Fibroblast of skin of right quadriceps (primary cell): ENCODE measurements around the gene SPTBN2.
"Not testable (repeated sequence)": the region's sequence is repeated elsewhere in the genome, so short reads cannot be mapped to it uniquely, and the experiment has no call there.

Experiments used
- DNase-seq: peaks from one replicate; pipeline ENCODE4 v3.0.0-alpha.2; 2013

SPTBN2 gene

DNA sequence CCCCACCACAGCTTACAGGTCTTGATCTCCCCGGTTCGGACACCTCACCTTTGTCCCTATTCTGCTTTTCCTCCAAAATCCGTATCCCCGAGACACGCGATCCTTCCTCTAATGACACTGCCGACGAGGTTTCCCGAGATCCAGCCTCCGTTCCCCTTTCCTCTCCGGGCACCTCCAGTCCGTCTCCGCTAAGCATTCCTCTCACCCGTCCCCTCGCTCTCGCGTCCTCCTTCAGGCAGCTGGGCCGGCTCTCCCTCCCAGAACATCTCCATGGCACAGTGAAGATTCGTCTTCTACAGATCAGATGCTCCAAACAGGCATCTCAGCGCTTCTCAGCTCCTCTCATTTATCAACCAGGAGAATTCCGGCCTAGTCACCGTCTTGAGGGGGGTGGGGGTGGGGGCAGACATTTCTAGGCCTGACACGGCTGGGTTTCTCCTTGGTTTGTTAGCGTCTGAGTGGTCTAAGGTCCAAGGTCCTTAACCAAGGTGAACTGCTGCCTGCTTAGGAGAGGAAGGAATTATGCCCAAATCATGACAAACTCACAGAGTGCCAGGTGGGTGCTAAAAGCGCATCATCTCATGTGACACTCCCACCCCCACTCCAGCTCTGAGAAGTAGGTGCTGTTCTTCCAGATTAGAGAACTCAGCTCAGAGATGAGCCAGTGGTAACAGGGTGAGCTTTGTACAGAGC, at the start of gene SPTBN2:
SPTBN2 (minus strand) TSS at position 524 of the 693 bp plus-strand sequence. CDS start 7,976 bp downstream, outside the sequence.
- DNase-seq = no peak

DNA sequence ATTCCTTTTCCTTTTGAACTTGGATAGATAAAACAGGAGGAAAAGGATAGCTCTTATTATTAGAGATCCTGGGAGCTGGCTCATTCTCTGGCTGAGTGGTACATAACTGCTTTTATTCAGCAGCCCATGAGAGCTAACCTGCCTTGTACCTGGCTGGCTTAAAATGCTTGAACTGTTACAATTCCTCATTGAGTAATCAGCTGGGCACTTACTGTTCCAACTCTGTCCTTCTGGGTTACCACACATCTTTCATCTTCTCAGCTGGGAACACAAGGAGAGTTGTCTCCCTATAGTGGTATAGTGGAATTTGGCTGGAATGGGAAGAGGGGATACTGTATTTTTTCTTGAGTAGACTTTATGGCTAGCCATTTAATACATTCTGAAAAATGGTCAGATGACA, 39.8 kb upstream of the SPTBN2 start:
- no peak for DNase-seq

DNA sequence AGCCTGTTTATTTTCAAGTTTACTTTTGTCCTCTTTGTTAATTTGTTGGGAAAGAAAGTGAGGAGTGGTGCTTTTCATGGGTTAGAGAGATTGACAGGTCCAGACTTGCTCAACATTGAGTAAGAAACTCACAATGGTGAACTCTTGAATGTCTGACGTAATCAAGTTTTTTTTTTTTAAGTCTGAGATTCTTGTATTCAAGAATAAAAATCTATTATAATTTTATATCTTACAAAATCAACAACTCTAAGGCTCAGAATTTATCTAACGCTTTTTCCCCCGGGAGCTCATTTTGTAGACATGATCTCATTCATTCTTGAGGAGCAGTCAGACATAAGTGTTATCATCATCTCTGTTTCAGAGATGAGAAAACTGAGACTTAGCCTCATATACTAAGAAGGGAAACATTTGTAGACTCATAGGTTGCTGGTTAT, 39.1 kb upstream of the SPTBN2 start:
- DNase-seq = peak; percentile 40

DNA sequence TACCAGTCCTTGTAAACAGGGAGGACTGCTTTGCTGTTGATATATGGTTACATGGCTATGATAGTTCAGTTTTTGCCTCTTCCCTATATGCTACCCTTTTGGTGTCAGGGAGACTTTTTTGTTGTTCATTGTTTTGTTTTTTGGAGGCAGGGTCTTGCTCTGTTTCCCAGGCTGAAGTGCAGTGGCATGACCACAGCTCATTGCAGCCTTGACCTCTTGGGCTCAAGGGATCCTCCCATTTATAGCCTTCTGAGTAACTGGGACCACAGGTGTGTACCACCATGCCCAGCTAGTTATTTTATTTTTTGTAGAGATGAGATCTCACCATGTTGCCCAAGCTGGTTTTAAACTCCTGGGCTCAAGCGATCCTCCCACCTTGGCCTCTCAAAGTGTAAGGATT, 38.6 kb upstream of the SPTBN2 start:
- DNase-seq = no peak

GRCh38 chr11:66766681-66767080, 37.7 kb upstream of the SPTBN2 start:
- no peak for DNase-seq

DNA sequence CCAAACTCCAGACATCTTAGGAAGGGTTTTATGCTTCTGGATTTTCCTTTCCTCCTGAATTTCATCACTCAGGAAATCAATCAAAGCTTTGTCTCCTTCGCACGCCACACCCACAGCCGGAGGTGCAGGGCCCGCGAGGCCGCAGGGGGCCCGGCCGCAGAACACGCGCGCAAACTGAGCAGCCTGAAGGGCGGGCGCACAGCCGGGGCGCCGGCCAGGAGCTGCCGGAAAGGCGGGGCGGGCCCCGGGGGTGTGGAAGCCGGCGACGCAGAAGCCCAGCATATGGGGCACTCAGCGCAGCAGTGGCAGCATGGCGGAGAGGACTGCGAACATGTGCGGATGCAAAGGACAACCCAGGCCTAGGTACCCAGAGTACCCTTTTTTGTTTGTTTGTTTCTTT, 33.1 kb upstream of the SPTBN2 start:
- no peak for DNase-seq

DNA sequence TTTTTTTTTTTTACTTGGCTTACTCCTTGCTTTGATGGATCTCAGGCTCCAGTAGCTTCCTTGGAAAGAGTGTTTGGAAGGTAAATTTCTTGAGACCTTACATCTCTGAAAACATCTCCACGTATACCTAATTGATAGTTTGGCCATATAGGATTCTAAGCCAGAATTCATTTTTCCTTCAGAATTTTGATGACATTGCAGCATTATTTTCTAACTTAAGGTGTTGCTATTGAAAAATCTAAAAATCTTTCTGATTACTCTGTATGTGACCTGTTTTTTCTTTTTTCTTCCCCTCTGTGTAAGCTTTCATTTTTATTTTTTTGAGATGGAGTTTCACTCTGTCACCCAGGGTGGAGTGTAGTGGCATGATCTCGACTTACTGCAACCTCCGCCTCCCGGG, 23.1 kb upstream of the SPTBN2 start:
- no peak for DNase-seq

- DNase-seq = no peak
Observed at GRCh38 chr11:66749091-66749490, 20.1 kb upstream of the SPTBN2 start.

GRCh38 chr11:66747480-66747879, 18.5 kb upstream of the SPTBN2 start:
- no peak for DNase-seq

DNA sequence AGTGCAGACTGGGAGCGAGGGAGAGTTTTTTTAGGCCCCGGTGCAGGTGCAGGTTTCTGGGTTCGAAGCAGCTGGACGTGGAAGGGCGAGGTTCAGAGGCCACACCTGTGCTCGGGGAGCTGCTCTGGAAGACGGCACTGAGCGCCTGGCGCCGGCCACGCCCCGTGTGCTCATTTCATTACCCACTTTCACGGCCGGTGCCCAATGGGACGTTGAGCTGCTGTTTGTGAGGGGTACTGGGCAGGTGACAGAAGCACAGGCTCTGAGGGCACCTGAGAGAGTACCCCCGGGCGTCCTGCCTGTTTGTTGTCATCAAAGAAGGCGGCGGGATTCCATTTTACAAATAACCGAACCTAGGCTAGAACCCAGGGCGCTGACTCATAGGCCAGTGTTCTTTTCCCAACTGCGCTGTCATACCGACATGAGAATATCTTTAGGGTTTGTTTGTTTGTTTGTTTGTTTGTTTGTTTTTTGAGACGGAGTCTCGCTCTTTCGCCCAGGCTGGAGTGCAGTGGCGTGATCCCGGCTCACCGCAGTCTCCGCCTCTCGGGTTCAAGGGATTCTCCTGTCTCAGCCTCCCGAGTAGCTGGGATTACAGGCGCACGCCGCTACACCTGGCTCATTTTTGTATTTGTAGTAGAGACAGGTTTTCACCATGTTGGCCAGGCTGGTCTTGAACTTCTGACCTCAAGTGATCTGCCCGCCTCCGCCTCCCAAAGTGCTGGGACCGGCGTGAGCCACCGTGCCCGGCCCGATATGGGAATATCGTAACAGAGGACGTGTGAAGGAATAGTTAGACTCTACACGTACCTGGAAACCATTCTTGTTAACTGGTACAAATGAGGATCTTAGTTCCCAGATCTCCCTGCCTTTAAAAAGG, 16.6 kb upstream of the SPTBN2 start:
- no peak for DNase-seq

- DNase-seq = peak; percentile 71
Observed at GRCh38 chr11:66744485-66745355, 15.7 kb upstream of the SPTBN2 start.

DNA sequence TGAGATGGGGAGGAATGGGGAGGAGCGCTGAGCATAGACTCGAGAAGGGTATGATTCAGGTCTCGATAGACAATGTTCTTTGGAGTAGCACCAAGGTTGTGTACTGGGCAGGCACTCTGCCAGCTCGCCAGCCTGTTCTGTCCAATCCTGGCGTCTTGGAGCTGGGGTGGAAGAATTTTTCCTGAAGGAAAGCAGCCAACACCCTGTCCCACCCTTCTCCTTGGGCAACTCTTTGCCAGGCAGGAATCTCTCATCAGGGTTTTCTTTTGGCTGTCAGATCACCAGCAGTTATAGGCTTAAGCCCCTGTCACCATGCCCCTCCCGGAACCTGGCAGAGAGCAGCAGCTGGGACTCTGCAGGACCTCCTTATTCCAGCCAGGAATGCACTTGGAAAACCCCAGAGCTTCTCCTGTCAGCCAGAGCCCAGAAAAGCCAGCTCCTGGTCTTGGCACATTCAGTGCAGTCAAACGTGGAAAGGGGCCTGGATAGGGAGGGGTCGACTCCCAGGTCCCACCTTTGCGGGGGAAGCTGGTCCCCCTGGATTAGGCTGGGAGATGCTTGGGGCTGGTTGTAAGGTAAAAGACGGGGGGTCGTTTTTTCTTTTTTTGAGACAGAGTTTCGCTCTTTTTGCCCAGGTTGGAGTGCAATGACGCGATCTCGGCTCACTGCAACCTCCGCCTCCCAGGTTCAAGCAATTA, 14.4 kb upstream of the SPTBN2 start:
- DNase-seq = no peak

DNA sequence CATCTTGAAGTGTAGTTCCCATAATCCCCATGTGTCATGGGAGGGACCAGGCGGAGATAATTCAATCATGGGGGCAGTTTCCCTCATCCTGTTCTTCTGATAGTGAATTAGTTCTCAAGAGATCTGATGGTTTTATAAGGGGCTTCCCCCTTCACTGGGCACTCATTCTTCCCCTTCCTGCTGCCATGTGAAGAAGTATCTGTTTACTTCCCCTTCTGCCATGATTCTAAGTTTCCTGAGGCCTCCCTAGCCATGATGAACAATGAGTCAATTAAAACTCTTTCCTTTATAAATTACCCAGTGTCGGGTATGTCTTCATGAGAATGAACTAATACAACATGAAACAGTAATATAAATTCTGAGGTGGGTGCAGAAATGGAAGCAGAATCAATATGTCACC, 12.1 kb upstream of the SPTBN2 start:
- no peak for DNase-seq

- peak; percentile 25 for DNase-seq
Observed at GRCh38 chr11:66739983-66740382, 11.0 kb upstream of the SPTBN2 start.

- DNase-seq = no peak
Observed at GRCh38 chr11:66734215-66734614, 5.2 kb upstream of the SPTBN2 start.

DNA sequence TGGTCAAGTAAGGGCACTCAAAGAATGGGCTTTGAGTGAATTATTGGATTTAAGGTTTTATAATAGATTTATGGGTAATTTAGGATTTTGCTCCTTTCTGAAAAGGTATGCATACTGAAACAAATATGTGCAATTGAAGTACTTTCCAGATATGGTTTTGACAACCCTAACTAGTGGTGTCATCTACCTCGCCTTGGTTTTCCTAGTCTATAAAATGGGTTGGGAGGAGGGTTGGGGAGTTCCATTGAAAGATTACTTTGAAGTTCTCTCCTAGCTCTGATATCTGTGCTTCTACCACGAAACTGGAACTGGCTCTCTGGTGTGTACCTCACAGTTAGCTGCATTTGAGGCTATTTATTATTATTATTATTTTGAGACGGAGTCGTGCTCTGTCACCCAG, 431 bp upstream of the SPTBN2 start:
- no peak for DNase-seq

- no peak for DNase-seq
Observed at GRCh38 chr11:66728038-66728692, 851 bp downstream of the SPTBN2 start.

DNA sequence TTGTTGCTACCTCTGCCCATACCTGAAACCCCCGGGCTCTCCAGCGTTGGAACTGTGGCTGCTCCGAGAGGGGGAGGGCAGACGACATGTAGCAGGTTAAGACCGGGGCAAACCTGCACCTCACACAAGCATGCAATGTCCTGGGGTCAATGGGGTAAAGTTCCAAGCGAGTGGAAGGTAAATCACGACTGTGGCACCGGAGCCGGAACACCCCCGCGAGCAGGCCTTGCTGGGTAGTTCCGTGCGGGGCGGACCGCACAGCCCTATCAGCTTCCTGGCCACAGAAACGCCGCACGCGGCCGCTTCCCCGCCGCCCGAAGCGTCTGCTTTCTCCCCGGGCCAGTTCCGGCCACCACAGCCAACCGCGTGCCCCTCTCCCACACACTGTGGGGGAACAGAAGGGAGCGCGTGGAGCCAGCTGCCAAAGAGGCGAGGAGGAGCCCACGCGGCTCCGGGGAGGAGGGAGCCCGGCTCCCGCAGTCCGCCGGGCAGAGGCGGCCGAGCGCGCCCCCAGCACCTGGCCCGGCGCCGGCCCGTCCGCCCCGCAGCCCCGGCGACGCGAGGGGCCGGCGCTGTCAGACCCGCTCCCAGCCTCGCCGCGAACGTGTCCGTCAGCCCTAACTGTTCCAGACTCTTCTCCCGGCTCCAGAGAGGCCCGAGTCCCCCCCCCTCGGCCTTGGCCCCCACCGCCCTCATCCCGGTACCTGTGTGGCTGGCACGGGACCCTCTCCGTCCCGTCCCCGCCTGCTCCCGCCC, 1.6 kb downstream of the SPTBN2 start:
- DNase-seq = no peak

DNA sequence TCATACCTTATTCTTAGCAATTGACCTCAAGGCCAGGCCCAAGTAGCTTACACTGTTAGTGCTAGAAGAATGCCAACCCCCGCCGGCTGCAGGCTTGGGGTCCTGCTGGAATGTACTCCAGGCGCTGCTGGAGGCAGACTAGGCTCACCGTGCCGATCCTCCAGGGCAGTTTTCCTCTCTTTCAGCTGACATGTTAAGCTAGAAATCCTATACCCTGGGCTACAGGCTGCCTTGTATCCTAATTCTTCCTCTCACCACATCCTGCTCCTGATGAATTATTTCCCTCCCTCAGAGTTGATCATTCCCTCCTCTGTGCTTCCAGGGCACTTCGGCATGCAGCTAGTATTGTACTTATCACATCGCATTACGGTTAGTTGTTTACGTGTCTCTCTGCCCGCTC, 3.4 kb downstream of the SPTBN2 start:
- DNase-seq = peak; percentile 71

- no peak for DNase-seq
Observed at GRCh38 chr11:66725114-66725513, 3.9 kb downstream of the SPTBN2 start.

GRCh38 chr11:66724167-66724566, 4.8 kb downstream of the SPTBN2 start:
- DNase-seq = not testable (repeated sequence)
